Measurements from ENCODE around the gene PAX8. TPM values are rescaled to one million over a fixed set of nuclear protein-coding genes. Genes with fewer than 3 reads are reported as not detected.

PAX8 gene
- total and polyA plus RNA-seq, 12 donors: 1.7 to 72.3 (median 11.6) TPM

DNA sequence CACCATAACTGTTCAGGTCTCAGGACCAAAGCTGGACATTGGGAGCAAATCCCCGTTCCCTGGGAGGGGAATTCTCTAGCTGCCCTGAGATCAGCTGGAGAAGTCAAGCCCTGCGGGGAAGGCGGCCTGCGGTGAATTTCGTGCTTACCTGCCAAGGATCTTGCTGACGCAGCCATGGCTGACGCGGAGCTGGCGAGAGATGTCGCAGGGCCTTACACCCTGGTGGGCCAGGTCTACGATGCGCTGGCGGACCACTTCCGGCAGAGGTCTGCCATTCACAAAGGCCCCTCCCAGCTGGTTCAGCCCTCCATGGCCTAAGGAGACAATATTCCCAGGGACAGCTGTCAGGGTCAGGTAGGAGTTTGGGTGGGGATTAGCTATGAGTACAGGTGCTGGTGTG is 32.1 kb downstream of the PAX8 start:
- WGBS, 4 donors: 90% methylated on average over 12 to 14 of the region's 14 CpGs
- DNase-seq: no peak
- TF ChIP-seq POLR2A (IDR thresholded peaks at IDR 0.05): no peak
- TF ChIP-seq, protein P1, sequence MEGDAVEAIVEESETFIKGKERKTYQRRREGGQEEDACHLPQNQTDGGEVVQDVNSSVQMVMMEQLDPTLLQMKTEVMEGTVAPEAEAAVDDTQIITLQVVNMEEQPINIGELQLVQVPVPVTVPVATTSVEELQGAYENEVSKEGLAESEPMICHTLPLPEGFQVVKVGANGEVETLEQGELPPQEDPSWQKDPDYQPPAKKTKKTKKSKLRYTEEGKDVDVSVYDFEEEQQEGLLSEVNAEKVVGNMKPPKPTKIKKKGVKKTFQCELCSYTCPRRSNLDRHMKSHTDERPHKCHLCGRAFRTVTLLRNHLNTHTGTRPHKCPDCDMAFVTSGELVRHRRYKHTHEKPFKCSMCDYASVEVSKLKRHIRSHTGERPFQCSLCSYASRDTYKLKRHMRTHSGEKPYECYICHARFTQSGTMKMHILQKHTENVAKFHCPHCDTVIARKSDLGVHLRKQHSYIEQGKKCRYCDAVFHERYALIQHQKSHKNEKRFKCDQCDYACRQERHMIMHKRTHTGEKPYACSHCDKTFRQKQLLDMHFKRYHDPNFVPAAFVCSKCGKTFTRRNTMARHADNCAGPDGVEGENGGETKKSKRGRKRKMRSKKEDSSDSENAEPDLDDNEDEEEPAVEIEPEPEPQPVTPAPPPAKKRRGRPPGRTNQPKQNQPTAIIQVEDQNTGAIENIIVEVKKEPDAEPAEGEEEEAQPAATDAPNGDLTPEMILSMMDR (IDR thresholded peaks at IDR 0.05): no peak
- no peak overlapping the region for H3K4me3 ChIP-seq
- intact Hi-C loops (cut with DNase I): loop anchor here (5.0 kb wide), 2 partner anchors 39 to 126 kb away; no protein-coding TSS in a partner anchor
- no peaks in the 10 kb centered on the region for H3K27me3 ChIP-seq
- H3K4me1 ChIP-seq (replicated peaks in 1 of 2): peaks cover 4 to 7% of the 10 kb centered on the region in 2 donors
- no peaks in the 10 kb centered on the region for H3K9me3 ChIP-seq (replicated peaks in 1 of 3)
- no peak overlapping the region for H3K27ac ChIP-seq
- H3K36me3 ChIP-seq (replicated peaks in 1 of 2): no peaks in the 10 kb centered on the region

DNA sequence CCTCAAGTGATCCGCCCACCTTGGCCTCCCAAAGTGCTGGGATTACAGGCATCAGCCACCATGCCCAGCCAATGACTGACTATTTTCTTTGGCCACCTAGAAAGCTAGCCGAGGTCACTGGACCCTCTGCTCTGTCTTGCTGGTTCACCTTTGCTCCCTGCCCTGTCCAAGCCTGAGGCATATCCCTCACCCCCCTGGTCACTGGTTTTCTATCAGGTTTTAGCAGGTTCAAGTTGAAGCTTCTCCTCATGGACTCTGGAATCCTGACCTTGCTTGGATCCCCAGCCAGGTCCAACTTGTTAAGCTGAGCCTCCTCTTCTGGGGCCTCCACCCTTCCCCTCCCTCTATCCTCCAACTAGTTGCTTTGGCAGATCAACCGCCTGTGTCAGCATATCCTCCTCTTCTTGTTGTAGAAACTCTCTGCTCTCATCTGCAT is 33.4 kb downstream of the PAX8 start:
- 77 to 91% (median 84%) methylated on average over 1 to 3 of the region's 3 CpGs for WGBS, 4 donors
- Histone ChIP-seq H3K9me3 (replicated peaks in 1 of 3) (no peaks in the 10 kb centered on the region), H3K27me3 (no peaks in the 10 kb centered on the region), H3K27ac (no peak overlapping the region), H3K36me3 (replicated peaks in 1 of 2) (no peaks in the 10 kb centered on the region), H3K4me1 (replicated peaks in 1 of 2) (peaks cover 17 to 19% of the 10 kb centered on the region in 2 donors), H3K4me3 (no peak overlapping the region)
- intact Hi-C loops (cut with DNase I): loop anchor here (5.0 kb wide), 2 partner anchors 38 to 127 kb away; no protein-coding TSS in a partner anchor
- DNase-seq: no peak
- TF ChIP-seq POLR2A (IDR thresholded peaks at IDR 0.05): no peak
- TF ChIP-seq, protein P1 (IDR thresholded peaks at IDR 0.05): no peak

DNA sequence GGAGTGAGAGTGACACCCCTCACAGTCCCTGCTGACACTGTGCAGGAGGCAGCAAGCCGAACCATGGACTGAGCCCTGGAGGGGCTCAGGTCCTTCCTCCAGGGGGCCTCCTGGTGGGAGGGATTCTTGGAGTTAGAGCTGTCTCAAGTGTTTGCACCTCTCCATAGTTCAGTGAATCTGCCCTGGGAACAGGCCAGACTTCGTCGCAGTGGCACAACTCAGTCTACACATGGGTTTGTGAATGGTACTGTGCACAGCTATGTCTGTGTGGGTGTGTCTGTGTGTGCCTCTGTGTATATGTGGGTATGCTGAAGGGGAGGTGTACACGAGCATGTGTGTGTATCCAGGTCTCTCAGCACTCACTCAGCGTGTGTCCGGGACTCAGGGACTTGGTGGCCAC is 36.4 kb downstream of the PAX8 start:
- H3K27ac ChIP-seq: peak overlapping the region in 4 of 5 donors; percentile 88 to 97 (median 94)
- 93 to 97% (median 95%) methylated on average over 3 to 6 of the region's 6 CpGs for WGBS, 4 donors
- H3K27me3 ChIP-seq: no peaks in the 10 kb centered on the region
- no peak for DNase-seq
- no peaks in the 10 kb centered on the region for H3K36me3 ChIP-seq (replicated peaks in 1 of 2)
- H3K4me1 ChIP-seq (replicated peaks in 1 of 2): peaks cover 25 to 30% of the 10 kb centered on the region in 2 donors
- intact Hi-C loops (cut with DNase I): no loop called here
- TF ChIP-seq, protein P1 (IDR thresholded peaks at IDR 0.05): no peak
- no peak for TF ChIP-seq POLR2A (IDR thresholded peaks at IDR 0.05)
- no peak overlapping the region for H3K4me3 ChIP-seq
- no peaks in the 10 kb centered on the region for H3K9me3 ChIP-seq (replicated peaks in 1 of 3)

DNA sequence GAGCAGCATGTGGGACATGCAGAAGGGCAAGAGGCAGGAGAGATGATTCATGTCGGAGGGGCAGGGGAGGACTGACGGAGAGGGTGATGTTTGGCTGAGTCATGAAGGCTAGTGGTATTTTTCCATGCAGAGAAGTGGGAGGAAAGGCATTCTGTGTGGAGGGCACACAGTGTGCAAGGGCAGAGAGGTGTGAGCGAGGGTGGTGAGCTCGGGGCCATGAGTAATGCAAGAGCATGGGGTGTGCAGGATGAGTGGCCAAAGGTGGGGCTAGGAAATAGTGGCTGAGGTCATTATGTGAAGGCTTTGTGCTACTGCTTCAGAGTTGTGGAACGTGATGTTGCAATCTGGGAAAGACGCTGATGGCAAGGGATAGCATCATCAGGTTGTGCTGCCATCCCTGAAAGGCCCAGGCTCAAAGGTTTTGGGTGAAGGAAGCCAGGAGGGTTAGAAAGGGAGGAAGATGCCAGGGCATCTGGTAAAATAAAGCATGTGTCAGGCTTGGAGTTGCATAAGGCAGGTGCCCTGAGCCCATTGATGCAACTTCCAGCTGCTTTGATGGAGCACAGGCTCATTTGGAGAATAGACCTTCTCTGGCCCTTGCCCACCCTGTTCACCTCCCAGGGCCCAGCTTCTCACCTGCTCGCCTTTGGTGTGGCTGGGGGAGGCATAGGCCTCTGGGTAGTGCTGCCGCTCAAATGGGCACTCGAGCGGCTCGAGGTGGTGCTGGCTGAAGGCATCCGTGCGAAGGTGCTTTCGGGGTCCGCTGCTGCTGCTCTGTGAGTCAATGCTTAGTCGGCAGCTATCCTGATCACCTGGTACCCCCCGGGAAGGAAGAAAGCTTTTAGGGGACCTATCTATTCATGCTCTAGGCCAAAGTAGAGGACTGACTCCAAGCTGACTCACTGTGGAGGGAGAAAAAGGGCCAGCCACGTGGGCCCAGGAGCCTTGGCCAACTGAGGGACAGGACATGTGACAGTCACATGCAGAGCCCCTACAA is 37.5 kb downstream of the PAX8 start:
- Histone ChIP-seq H3K27ac (peak overlapping the region; percentile 88 to 97 (median 92)), H3K36me3 (replicated peaks in 1 of 2) (no peaks in the 10 kb centered on the region), H3K9me3 (replicated peaks in 1 of 3) (no peaks in the 10 kb centered on the region), H3K4me3 (no peak overlapping the region), H3K27me3 (no peaks in the 10 kb centered on the region), H3K4me1 (replicated peaks in 1 of 2) (peaks cover 25 to 30% of the 10 kb centered on the region in 2 donors)
- TF ChIP-seq, protein P1 (IDR thresholded peaks at IDR 0.05): no peak
- TF ChIP-seq POLR2A (IDR thresholded peaks at IDR 0.05): no peak
- peak; percentile 90 to 99 (median 97) for DNase-seq
- intact Hi-C loops (cut with DNase I): no loop called here
- 33 to 69% (median 63%) methylated on average over 7 to 18 of the region's 18 CpGs for WGBS, 4 donors

All from adrenal gland (tissue), 12 donors.